ENCODE data around the gene DHX40.

- TF ChIP-seq CTCF (IDR thresholded peaks at IDR 0.05; ENCODE audit: low read length) (no peak), EZH2 (optimal IDR thresholded peaks at IDR 0.05; ENCODE audit: low read depth, low read length) (no peak), EZH2phosphoT487 (IDR thresholded peaks at IDR 0.05; ENCODE audit: low read length) (no peak)
Observed at GRCh38 chr17:59516451-59516850, 49.0 kb upstream of the DHX40 start.
